NB4 (cell line): ENCODE results near the gene SYS1.

Source experiments
- MAX ChIP-seq: IDR thresholded peaks from 2 replicates; pipeline ENCODE4 v1.6.1; 2011; ENCODE audit warnings: low read depth, low read length
- POLR2A ChIP-seq: IDR thresholded peaks from 2 replicates; pipeline ENCODE4 v1.6.1; 2011; ENCODE audit warnings: mild to moderate bottlenecking; ENCODE audit not compliant: insufficient read length; ENCODE audit errors: extremely low read depth
- TF ChIP-seq, protein P1 (sequence below): IDR thresholded peaks from one replicate; pipeline ENCODE4 v1.5.1; 2012; ENCODE audit warnings: low read depth, low read length

DNA sequence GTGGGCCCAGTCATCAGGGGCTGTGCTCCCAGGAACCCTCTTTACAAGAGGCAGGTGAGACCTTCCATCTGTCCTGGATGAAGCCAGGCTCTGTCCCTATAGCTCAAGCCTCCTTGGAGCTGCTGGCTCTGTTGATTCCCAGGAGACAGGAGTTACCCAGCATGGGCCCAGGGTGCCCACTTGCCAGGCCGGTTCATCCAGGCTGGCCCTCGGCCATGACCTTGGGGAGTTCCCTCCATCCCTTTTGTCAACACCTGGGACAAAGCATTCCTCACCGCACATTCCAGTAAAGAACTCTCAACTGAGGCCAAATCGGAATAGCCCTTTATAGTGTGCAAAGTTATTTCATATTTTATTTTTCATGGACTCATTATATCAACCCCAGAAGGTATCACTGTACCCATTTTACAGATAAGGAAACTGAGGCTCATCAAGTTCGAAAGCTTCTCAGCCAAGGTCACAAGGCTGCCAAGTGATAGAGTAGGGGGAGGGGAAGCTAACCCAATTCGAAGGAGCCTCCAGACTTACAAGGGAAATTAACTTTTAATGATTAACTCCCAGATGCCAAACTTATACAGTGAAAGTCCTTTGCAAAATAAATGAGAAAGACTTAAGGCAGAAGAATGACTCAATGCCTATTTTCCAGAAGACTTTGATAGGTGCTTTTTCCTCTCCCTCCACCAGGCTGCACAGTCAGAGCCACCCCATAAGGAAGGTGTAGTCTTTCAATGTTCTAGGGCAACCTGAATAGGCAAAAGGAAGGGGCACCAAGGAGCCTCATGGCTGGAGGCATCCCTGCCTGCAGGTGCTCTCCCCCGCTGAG, 33.2 kb upstream of the SYS1 start:
- TF ChIP-seq, protein P1, sequence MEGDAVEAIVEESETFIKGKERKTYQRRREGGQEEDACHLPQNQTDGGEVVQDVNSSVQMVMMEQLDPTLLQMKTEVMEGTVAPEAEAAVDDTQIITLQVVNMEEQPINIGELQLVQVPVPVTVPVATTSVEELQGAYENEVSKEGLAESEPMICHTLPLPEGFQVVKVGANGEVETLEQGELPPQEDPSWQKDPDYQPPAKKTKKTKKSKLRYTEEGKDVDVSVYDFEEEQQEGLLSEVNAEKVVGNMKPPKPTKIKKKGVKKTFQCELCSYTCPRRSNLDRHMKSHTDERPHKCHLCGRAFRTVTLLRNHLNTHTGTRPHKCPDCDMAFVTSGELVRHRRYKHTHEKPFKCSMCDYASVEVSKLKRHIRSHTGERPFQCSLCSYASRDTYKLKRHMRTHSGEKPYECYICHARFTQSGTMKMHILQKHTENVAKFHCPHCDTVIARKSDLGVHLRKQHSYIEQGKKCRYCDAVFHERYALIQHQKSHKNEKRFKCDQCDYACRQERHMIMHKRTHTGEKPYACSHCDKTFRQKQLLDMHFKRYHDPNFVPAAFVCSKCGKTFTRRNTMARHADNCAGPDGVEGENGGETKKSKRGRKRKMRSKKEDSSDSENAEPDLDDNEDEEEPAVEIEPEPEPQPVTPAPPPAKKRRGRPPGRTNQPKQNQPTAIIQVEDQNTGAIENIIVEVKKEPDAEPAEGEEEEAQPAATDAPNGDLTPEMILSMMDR, result no peak
- no peak for TF ChIP-seq POLR2A
- no peak for TF ChIP-seq MAX
